Embryonic facial prominence (tissue), 1 donor: ENCODE results near the gene GLRX2.
A peak's percentile ranks its signal among the peaks of the same experiment; 100 is the strongest.
"Not testable (repeated sequence)": the region's sequence is repeated elsewhere in the genome, so short reads cannot be mapped to it uniquely, and the experiment has no call there.

ENCODE experiments used
- DNase-seq: peaks from one replicate; pipeline ENCODE4 v3.0.0-alpha.2; 2016; ENCODE audit errors: extremely low spot score

GLRX2 gene

DNA sequence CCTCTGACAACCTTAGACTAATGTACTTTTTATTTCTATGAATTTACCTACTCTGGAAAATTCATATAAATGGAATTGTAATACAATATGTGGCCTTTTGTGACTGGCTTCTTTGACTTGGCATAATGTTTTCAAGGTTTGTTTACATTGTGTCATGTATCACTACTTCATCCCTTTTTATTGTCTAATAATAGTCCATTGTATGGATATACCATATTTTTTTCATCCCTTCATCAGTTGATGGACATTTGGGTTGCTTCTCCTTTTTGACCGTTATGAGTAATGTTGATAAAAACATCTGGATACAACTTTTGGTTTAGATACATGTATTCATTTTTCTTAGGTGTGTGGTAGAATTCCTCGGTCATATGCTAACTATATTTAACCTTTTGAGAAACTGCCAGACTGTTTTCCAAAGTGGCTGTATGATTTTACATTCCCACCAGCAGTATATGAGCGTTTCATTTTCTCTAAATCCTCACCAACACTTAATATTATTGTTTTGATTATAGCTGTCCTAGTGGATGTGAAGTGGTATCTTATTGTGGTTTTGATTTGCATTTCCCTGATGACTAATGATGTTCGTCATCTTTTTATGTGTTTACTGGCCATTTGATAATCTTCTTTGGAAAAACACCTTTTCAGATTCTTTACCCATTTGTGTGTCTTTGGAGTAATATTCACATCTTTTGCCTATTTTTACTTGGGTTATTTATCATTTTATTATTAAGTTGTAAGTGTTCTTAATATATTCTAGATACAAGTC lies 42.3 kb downstream of the GLRX2 start:
- no peak for DNase-seq

DNA sequence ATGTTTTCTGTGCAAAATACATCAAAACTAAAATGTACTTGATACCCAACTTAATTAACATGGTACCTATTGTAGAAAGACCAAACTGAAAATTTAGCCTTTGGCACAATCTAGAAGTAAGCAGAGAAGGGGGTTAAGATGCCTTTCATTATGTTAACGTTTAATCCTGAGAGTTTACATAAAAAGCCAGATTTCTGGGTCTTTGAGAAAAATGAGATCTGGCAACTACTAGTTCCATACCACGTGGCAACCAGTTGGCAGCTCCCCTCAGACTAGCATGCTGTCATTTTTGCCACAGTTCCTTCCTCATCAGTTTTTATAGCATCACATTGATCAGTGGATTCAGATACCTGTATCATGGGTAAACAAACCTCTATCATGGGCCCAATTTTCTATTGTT lies 44.3 kb downstream of the GLRX2 start:
- no peak for DNase-seq

DNA sequence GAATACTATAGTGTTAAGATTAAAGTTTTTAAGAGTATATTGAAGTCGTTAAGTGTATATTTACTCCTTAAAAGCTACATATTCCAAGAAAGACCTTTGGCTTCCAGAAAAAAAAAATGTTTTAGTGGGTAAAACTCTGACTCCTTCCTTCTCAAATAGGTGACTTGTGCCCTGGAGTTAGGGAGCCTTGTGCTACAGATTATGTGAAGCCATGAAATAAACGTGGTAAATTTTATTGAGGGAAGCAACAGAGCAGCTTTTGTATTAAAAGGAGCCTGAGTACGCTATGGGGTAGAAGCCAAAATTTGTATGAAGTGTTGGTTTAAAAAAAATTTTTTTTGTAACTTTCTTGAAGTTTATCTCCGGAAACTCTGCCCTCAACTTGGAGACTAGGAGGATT lies 44.8 kb downstream of the GLRX2 start:
- no peak for DNase-seq

DNA sequence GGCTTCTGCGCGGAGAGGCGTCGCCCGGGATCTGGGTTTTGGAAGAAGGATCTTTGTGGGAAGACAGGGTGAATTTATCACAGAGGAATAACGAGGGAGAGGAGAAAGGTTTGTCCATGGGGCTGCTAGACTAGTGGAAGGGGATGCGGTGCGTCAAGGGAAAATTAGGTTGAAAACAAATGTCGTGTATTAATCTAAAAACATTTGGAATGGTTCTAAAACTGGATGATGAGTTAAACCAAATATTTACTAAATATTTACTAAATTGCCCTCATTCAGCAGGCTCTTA lies 45.2 kb downstream of the GLRX2 start:
- DNase-seq: no peak

DNA sequence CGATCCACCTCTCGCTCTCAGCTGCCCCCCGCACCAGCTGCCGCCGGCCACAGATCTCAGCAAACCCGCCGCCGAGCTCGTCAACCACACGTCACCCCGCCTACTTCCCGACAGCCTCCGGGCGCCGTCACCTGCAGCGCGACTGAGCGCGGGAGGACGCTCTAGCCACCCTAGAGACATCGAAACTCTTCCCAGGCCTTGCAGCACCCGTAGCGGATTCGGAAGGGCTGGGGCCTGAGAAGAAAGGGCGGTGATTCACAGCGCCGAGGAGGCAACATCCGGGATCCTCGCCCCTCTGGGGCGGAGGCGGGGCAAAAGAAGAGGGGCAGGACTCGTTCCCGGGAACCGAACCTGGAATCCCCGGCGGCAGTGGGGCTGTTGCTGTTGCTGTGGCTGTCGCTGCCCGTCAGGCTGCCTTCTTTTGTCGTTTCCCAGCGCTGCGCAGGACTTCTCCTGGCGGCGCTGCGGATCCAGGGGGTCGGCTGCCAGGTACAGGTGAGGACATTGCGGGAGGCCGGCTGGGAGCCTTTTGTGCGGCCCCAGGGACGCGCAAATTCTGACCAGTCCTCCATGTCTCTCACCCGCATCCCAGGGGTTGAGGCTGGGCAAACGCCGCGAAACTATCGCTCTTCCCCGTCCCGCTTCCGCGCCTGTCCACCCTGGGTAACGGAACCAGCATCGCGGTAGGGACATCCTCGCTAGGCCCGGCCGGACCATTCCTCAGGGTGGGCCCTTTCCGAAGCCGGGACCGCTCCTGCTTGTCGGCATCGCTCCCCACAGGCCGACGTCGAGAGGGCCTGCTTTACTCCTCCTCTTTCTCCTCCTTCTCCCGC lies 45.7 kb downstream of the GLRX2 start, which contains the start of the genes RO60 and UCHL5:
Gene RO60 (plus strand): TSS at position 331 of the 833 bp plus-strand sequence. CDS start 9,443 bp downstream, outside the sequence.
Gene UCHL5 (minus strand): TSS at position 79 of the 833 bp plus-strand sequence. CDS start 100 bp downstream, outside the sequence.
- peak; percentile 96 for DNase-seq

DNA sequence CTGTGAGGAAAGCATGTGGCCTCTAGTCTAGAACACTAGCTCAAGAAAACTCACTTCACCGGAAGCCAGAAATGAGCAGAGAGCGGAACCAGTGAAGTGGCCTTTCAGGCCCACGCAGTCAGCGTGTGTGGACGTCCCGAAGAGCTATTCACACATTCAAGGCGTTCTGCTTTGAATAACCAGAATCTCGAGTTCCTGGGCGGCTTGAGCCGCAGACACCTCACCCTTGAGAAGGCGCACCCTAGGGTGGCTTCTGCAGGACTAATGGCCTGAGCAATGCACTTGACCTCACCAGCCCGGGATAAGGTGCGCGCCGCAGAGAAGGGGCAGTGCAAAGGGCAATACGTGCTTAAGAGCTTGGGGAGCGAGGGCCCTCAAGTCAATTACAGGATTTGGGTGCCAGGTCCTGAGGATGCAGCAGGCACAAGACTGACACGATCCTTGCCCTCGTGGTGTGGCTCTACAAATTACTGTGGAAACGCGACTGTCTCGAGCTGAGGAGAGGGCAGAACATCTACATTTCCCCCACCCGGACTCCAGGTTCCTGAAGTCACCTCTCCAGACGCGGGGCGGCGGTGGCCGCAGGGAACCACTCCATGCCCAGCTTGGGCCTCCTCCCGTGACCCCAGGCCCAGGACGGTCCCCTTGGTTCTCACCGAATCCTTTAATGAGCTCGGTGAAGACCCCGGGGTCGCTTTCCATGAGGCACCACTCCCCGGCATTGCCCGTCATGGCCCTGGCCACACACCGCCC lies 46.5 kb downstream of the GLRX2 start:
- no peak for DNase-seq

DNA sequence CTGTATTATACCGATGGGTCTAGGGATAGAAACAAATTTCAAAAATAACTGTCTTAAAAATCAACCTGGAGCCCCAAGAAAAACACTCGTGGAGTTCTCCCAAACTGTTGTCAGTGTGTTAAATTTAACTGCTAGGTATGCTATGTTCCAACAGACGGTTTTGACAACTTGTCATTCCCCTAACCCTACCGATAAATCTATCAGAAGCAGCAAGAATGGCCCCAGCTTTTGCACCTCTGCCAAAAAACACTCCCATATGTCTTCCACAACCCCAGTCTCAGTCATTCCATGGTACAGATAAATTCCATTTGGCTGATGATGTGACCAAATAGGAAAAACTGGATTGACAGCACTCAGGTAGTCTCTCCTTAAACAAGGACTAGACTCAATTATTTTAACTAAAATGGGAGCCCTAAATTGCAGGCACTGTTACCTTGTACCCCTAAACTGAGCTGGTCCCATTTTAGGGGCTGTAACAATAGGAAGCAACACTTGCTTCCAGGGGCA lies 51.0 kb downstream of the GLRX2 start:
- no peak for DNase-seq

DNA sequence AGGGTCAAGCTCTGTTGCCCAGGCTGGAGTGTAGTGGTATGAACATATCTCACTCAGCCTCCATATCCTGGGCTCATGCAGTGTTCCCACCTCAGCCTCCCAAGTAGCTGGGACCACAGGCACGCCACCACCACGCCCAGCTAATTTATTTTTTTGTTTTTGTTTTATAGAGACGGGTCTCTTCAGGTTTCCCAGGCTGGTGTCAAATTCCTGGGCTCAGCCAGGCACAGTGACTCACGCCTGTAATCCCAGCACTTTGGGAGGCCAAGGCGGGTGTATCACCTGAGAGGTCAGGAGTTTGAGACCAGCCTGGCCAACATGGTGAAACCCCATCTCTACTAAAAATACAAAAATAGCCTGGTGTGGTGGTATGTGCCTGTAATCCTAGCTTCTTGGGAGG lies 56.3 kb downstream of the GLRX2 start:
- DNase-seq: not testable (repeated sequence)
